Activated naive CD8-positive, alpha-beta T cell treated with anti-CD3 and anti-CD28 coated beads, Interleukin-2, amount 10 ng/mL, durations not matched to agents 7 days and 5 days (primary cell): Measurements from ENCODE around the gene CBLC. TPM values are rescaled to one million over a fixed set of nuclear protein-coding genes. Genes with fewer than 3 reads are reported as not detected.

Experiments
- ATAC-seq: fragments of 150-1000 bp; cut with Tn5 transposase; one replicate; pipeline ENCODE4 v1.10.0; 2021; ENCODE audit warnings: low read depth, moderate library complexity
- POLR2A ChIA-PET: fragments of 350-600 bp; sonication (Branson Sonifier 250); formaldehyde crosslinking; loops from one replicate; lab custom pipeline; 2021; ENCODE audit warnings: antibody characterized with exemption; lab: Charles Lee
- DNase-seq: peaks from one replicate; pipeline ENCODE4 v3.0.0; 2021
- H3K27ac Mint-ChIP-seq: one replicate; pipeline ENCODE4 v1.8.0; 2022; ENCODE audit warnings: mild to moderate bottlenecking, mixed read lengths
- H3K27me3 Mint-ChIP-seq: one replicate; pipeline ENCODE4 v1.8.0; 2022; ENCODE audit warnings: mild to moderate bottlenecking, moderate library complexity, mixed read lengths
- H3K36me3 Mint-ChIP-seq: one replicate; pipeline ENCODE4 v1.8.0; 2021; ENCODE audit warnings: mild to moderate bottlenecking, mixed read lengths
- H3K4me1 Mint-ChIP-seq: one replicate; pipeline ENCODE4 v1.8.0; 2021; ENCODE audit warnings: mixed read lengths
- H3K4me3 Mint-ChIP-seq: one replicate; pipeline ENCODE4 v1.8.0; 2022; ENCODE audit warnings: mild to moderate bottlenecking, moderate library complexity, mixed read lengths
- H3K9me3 Mint-ChIP-seq: one replicate; pipeline ENCODE4 v1.8.0; 2021; ENCODE audit warnings: mixed read lengths
- microRNA-seq: library from miRNA; unstranded; fragments of <30 nt; microRNA quantifications from one replicate; pipeline ENCODE4 v1.2.0, GENCODE V29; 2022
- total RNA-seq, 2 experiments: library from RNA; stranded (reverse); gene quantifications; one replicate each; pipeline ENCODE4 v1.2.3, GENCODE V29; 2021

Gene CBLC
- total RNA-seq, 2 experiments from 2014 or later: not detected

GRCh38 chr19:44840811-44841210 is 63.1 kb downstream of the CBLC start:
- POLR2A ChIA-PET: no interaction called here
- no peak overlapping the region for H3K27ac Mint-ChIP-seq
- H3K9me3 Mint-ChIP-seq: no peaks in the 10 kb centered on the region
- H3K36me3 Mint-ChIP-seq: no peaks in the 10 kb centered on the region
- H3K27me3 Mint-ChIP-seq: peaks cover 4% of the 10 kb centered on the region
- ATAC-seq: no peak
- peaks cover 11% of the 10 kb centered on the region for H3K4me1 Mint-ChIP-seq
- DNase-seq: no peak
- no peak overlapping the region for H3K4me3 Mint-ChIP-seq

- Mint-ChIP-seq H3K36me3 (no peaks in the 10 kb centered on the region), H3K9me3 (no peaks in the 10 kb centered on the region), H3K4me3 (no peak overlapping the region), H3K27ac (no peak overlapping the region), H3K4me1 (peaks cover 11% of the 10 kb centered on the region), H3K27me3 (peaks cover 2% of the 10 kb centered on the region)
- POLR2A ChIA-PET: interaction anchor here (0.7 kb wide), 1 partner anchor 198 kb away, joined by 3 read pairs; the partner anchor contains the start of gene CLASRP
- no peak for DNase-seq
- ATAC-seq: no peak
Observed at GRCh38 chr19:44841231-44841630, 63.5 kb downstream of the CBLC start.

GRCh38 chr19:44845286-44845611 is 67.6 kb downstream of the CBLC start:
- POLR2A ChIA-PET: no interaction called here
- Mint-ChIP-seq H3K9me3 (no peaks in the 10 kb centered on the region), H3K36me3 (no peaks in the 10 kb centered on the region), H3K4me3 (peak overlapping the region; percentile 85), H3K27me3 (peaks cover 31% of the 10 kb centered on the region), H3K27ac (peak overlapping the region; percentile 87), H3K4me1 (peaks cover 17% of the 10 kb centered on the region)
- DNase-seq: no peak
- ATAC-seq: no peak

- Mint-ChIP-seq H3K27ac (peak within 1 kb of the TSS; percentile 87), H3K4me3 (peak within 1 kb of the TSS; percentile 85), H3K36me3 (no peaks in the 10 kb centered on the region), H3K27me3 (peaks cover 31% of the 10 kb centered on the region), H3K9me3 (no peaks in the 10 kb centered on the region), H3K4me1 (peaks cover 17% of the 10 kb centered on the region)
- DNase-seq: peak; percentile 94
- POLR2A ChIA-PET: no interaction called here
- ATAC-seq: peak; percentile 76
Observed at GRCh38 chr19:44845612-44846454, 68.1 kb downstream of the CBLC start, which contains the start of gene NECTIN2. Gene NECTIN2 (plus strand): TSS chr19:44846297. CDS start chr19:44846526, 229 bp downstream.

GRCh38 chr19:44846455-44847143 is 68.9 kb downstream of the CBLC start:
- Mint-ChIP-seq H3K9me3 (no peaks in the 10 kb centered on the region), H3K27ac (peak overlapping the region; percentile 27), H3K27me3 (peaks cover 33% of the 10 kb centered on the region), H3K4me3 (peak overlapping the region; percentile 85), H3K4me1 (peaks cover 18% of the 10 kb centered on the region), H3K36me3 (no peaks in the 10 kb centered on the region)
- ATAC-seq: no peak
- peak; percentile 36 for DNase-seq
- POLR2A ChIA-PET: no interaction called here

GRCh38 chr19:44847144-44848035 is 69.7 kb downstream of the CBLC start:
- H3K27me3 Mint-ChIP-seq: peaks cover 36% of the 10 kb centered on the region
- POLR2A ChIA-PET: no interaction called here

GRCh38 chr19:44848036-44848811 is 70.5 kb downstream of the CBLC start:
- ATAC-seq (no peak), DNase-seq (no peak)
- no peaks in the 10 kb centered on the region for H3K36me3 Mint-ChIP-seq
- POLR2A ChIA-PET: no interaction called here
- H3K9me3 Mint-ChIP-seq: no peaks in the 10 kb centered on the region
- peaks cover 20% of the 10 kb centered on the region for H3K4me1 Mint-ChIP-seq
- peaks cover 36% of the 10 kb centered on the region for H3K27me3 Mint-ChIP-seq
- H3K4me3 Mint-ChIP-seq: no peak overlapping the region
- no peak overlapping the region for H3K27ac Mint-ChIP-seq

More at GRCh38 chr19:44847144-44848035, 69.7 kb downstream of the CBLC start:
- Mint-ChIP-seq H3K36me3 (no peaks in the 10 kb centered on the region), H3K27ac (peak overlapping the region; percentile 27), H3K4me3 (peak overlapping the region; percentile 73), H3K4me1 (peaks cover 20% of the 10 kb centered on the region), H3K9me3 (no peaks in the 10 kb centered on the region)
- no peak for ATAC-seq
- peak; percentile 32 for DNase-seq

GRCh38 chr19:44848812-44849447 is 71.2 kb downstream of the CBLC start:
- H3K27ac Mint-ChIP-seq: no peak overlapping the region
- H3K4me3 Mint-ChIP-seq: no peak overlapping the region
- ATAC-seq (no peak), DNase-seq (no peak)
- peaks cover 43% of the 10 kb centered on the region for H3K27me3 Mint-ChIP-seq
- H3K36me3 Mint-ChIP-seq: no peaks in the 10 kb centered on the region
- POLR2A ChIA-PET: no interaction called here
- peaks cover 20% of the 10 kb centered on the region for H3K4me1 Mint-ChIP-seq
- H3K9me3 Mint-ChIP-seq: no peaks in the 10 kb centered on the region

Small RNA genes lying within 50 kb of the gene (microRNA-seq; reads per million reads assigned to microRNA genes)
- gene MIR8085: not detected

Other genes starting within 250 kb of the CBLC start
- gene CEACAM20, start 248.2 kb upstream of the CBLC start, total RNA-seq: not detected
- gene IGSF23, start 164.3 kb upstream of the CBLC start, total RNA-seq: not detected
- 1 to 10 TPM; 3.5 to 4.2 TPM for gene PVR, start 134.0 kb upstream of the CBLC start, total RNA-seq
- under 1 TPM in 1 of 2 experiments, not detected in 1; 0.40 TPM for gene CEACAM19, start 106.4 kb upstream of the CBLC start, total RNA-seq
- gene CEACAM16, start 78.7 kb upstream of the CBLC start, total RNA-seq: not detected
- 10 to 100 TPM; 25.0 to 28.8 TPM for gene BCL3, start 29.2 kb upstream of the CBLC start, total RNA-seq
- not detected for gene BCAM, start 31.2 kb downstream of the CBLC start, total RNA-seq
- gene NECTIN2, start 68.4 kb downstream of the CBLC start, total RNA-seq: 1 to 10 TPM; 1.9 to 2.4 TPM
- 10 to 100 TPM; 50.3 to 53.5 TPM for gene TOMM40, start 113.4 kb downstream of the CBLC start, total RNA-seq
- 10 to 100 TPM; 10.5 to 12.9 TPM for gene APOE, start 127.9 kb downstream of the CBLC start, total RNA-seq
- 10 to 100 TPM; 11.6 to 12.7 TPM for gene APOC1, start 136.7 kb downstream of the CBLC start, total RNA-seq
- gene APOC4, start 164.3 kb downstream of the CBLC start, total RNA-seq: not detected
- gene APOC2, start 168.2 kb downstream of the CBLC start, total RNA-seq: not detected
- 10 to 100 TPM; 63.8 to 65.3 TPM for gene CLPTM1, start 177.5 kb downstream of the CBLC start, total RNA-seq
- 10 to 100 TPM; 20.8 to 24.2 TPM for gene RELB, start 223.6 kb downstream of the CBLC start, total RNA-seq